ENCODE measurements around the gene PRR3. TPM values are rescaled to one million over a fixed set of nuclear protein-coding genes. Genes with fewer than 3 reads are reported as not detected.
A peak's percentile ranks its signal among the peaks of the same experiment; 100 is the strongest.

PRR3 gene
- total and polyA plus RNA-seq, 9 of the 15 experiments (the other 6 are each of a cell fraction or from before 2014, with no cell fraction given): 23.5 to 59.6 (median 28.8) TPM

- peak overlapping the region; percentile 41 for H3K4me2 ChIP-seq (ENCODE audit: insufficient read depth, low read length)
- in situ Hi-C loops (cut with MboI) (no loop called here), intact Hi-C loops (cut with micrococcal nuclease) (loop anchor here (2.0 to 5.0 kb wide), 2 partner anchors 37 to 554 kb away; no protein-coding TSS in a partner anchor)
- no peaks in the 10 kb centered on the region for H3K79me2 ChIP-seq (ENCODE audit: control insufficient read depth, insufficient read depth, low read length)
- H3K27ac ChIP-seq (ENCODE audit: extremely low read depth, low read depth, low read length): no peak overlapping the region
- H3K9me1 ChIP-seq (ENCODE audit: control insufficient read depth, insufficient read depth, low read length): no peaks in the 10 kb centered on the region
- peak overlapping the region in 1 of 2 experiments; percentile 56; a peak in 2 of 4 replicates for H3K9ac ChIP-seq (ENCODE audit: insufficient read depth in 1 of 2, low read depth in 2 of 2, low read length in 2 of 2)
- 48% methylated on average over 15 of the region's 15 CpGs for WGBS (ENCODE audit: insufficient coverage, low coverage, missing lambda C conversion rate)
- H3K27me3 ChIP-seq (ENCODE audit: control insufficient read depth in 2 of 2, insufficient read depth in 2 of 2, low read length in 2 of 2): no peaks in the 10 kb centered on the region
- BruUV-seq (replicated peaks): no TSS peak
- peaks cover 7 to 14% of the 10 kb centered on the region in 2 experiments; a peak in 4 of 5 replicates for H3K4me1 ChIP-seq (replicated peaks in 1 of 2; ENCODE audit: control insufficient read depth in 2 of 2, insufficient read depth in 2 of 2, low read length in 2 of 2)
- no peak overlapping the region for H3K4me3 ChIP-seq
- CTCF ChIA-PET (ENCODE audit: low intra/inter-chr PET ratio): interaction anchor here (0.6 to 2.4 kb wide), 2 partner anchors 28 to 37 kb away, joined by 3 to 11 read pairs; no protein-coding TSS in a partner anchor
- DNase-seq (ENCODE audit: extremely low read depth in 1 of 4, low spot score in 3 of 4) (no peak), FAIRE-seq (no peak), ATAC-seq (no peak)
- no peaks in the 10 kb centered on the region for H3K9me3 ChIP-seq (replicated peaks; ENCODE audit: control insufficient read depth, insufficient read depth, low read depth, low read length)
- H2AFZ ChIP-seq (ENCODE audit: low read depth, low read length): peak overlapping the region; percentile 69
- POLR2A ChIA-PET: interaction anchor here (1.0 to 2.0 kb wide), 3 partner anchors 8 to 43 kb away, joined by 3 to 9 read pairs (median 3); no protein-coding TSS in a partner anchor
- no peaks in the 10 kb centered on the region for H4K20me1 ChIP-seq (replicated peaks; ENCODE audit: control insufficient read depth, insufficient read depth, low read length)
- no peaks in the 10 kb centered on the region for H3K36me3 ChIP-seq (ENCODE audit: control insufficient read depth, insufficient read depth, low read length)
- TF ChIP-seq CBX1 (IDR thresholded peaks at IDR 0.05; ENCODE audit: low read depth): no peak
- no peak for TF ChIP-seq GTF2F1 (IDR thresholded peaks at IDR 0.05; ENCODE audit: low read depth, low read length)
- no peak for TF ChIP-seq ASH1L (IDR thresholded peaks at IDR 0.05; ENCODE audit: borderline replicate concordance, low read depth, partially characterized antibody)
- TF ChIP-seq MCM7 (IDR thresholded peaks at IDR 0.05): no peak
- no peak for TF ChIP-seq CTCFL (IDR thresholded peaks at IDR 0.05; ENCODE audit: borderline replicate concordance, insufficient read depth, low read depth, low read length, poor library complexity, severe bottlenecking)
- peak; percentile 75 for TF ChIP-seq PKNOX1 (IDR thresholded peaks at IDR 0.05)
- TF ChIP-seq ZNF280B (CRISPR knock-in tag; IDR thresholded peaks at IDR 0.05): no peak
- no peak for TF ChIP-seq NFATC3 (IDR thresholded peaks at IDR 0.05)
- TF ChIP-seq MTA2 (IDR thresholded peaks at IDR 0.05; ENCODE audit: low read depth): no peak
- no peak for TF ChIP-seq FOXJ3 (CRISPR knock-in tag; IDR thresholded peaks at IDR 0.05)
- TF ChIP-seq ZSCAN29 (IDR thresholded peaks at IDR 0.05): no peak
- no peak for TF ChIP-seq POLR3A (IDR thresholded peaks at IDR 0.05; ENCODE audit: borderline replicate concordance, extremely low read depth, insufficient read depth, insufficient read length)
- no peak for TF ChIP-seq CTBP1 (IDR thresholded peaks at IDR 0.05; ENCODE audit: borderline replicate concordance)
Measured at GRCh38 chr6:30533460-30534294, 23.4 kb upstream of the PRR3 start.
